Measurements from ENCODE around the gene SNAPC2.
"Not testable (repeated sequence)": the region's sequence is repeated elsewhere in the genome, so short reads cannot be mapped to it uniquely, and the experiment has no call there.

Gene SNAPC2

GRCh38 chr19:7888826-7889217 is 31.3 kb upstream of the SNAPC2 start:
- DNase-seq, result no peak

GRCh38 chr19:7893362-7894101 is 26.6 kb upstream of the SNAPC2 start:
- DNase-seq, result not testable (repeated sequence)

GRCh38 chr19:7894612-7895309 is 25.4 kb upstream of the SNAPC2 start:
- DNase-seq, result no peak

GRCh38 chr19:7895565-7895964 is 24.6 kb upstream of the SNAPC2 start:
- no peak for DNase-seq

GRCh38 chr19:7897292-7897691 is 22.8 kb upstream of the SNAPC2 start:
- DNase-seq, result no peak

- no peak for DNase-seq
Observed at GRCh38 chr19:7898967-7899366, 21.2 kb upstream of the SNAPC2 start.

GRCh38 chr19:7899751-7900378 is 20.3 kb upstream of the SNAPC2 start:
- no peak for DNase-seq

GRCh38 chr19:7900401-7900870 is 19.7 kb upstream of the SNAPC2 start:
- no peak for DNase-seq

GRCh38 chr19:7900931-7901330 is 19.2 kb upstream of the SNAPC2 start:
- DNase-seq, result no peak

- no peak for DNase-seq
Observed at GRCh38 chr19:7901337-7901736, 18.8 kb upstream of the SNAPC2 start.

GRCh38 chr19:7902796-7903243 is 17.3 kb upstream of the SNAPC2 start:
- no peak for DNase-seq

- DNase-seq, result peak; percentile 100
Observed at GRCh38 chr19:7903244-7904073, 16.7 kb upstream of the SNAPC2 start, which contains the start of gene MAP2K7. MAP2K7 (plus strand) TSS chr19:7903877; CDS start chr19:7903945, 68 bp downstream.

- DNase-seq, result peak; percentile 65 to 77 (median 70)
Observed at GRCh38 chr19:7904074-7905020, 15.8 kb upstream of the SNAPC2 start.

- no peak for DNase-seq
Observed at GRCh38 chr19:7905268-7905667, 14.9 kb upstream of the SNAPC2 start.

- no peak for DNase-seq
Observed at GRCh38 chr19:7905859-7906258, 14.3 kb upstream of the SNAPC2 start.

GRCh38 chr19:7907122-7907521 is 13.0 kb upstream of the SNAPC2 start:
- DNase-seq, result no peak

- no peak for DNase-seq
Observed at GRCh38 chr19:7907544-7907943, 12.6 kb upstream of the SNAPC2 start.

GRCh38 chr19:7908078-7908699 is 11.9 kb upstream of the SNAPC2 start:
- no peak for DNase-seq

GRCh38 chr19:7908742-7909461 is 11.2 kb upstream of the SNAPC2 start:
- DNase-seq, result no peak

- DNase-seq, result no peak
Observed at GRCh38 chr19:7909471-7910067, 10.6 kb upstream of the SNAPC2 start.
